HL-60 (cell line): ENCODE results near the gene ZNF75A.

Source experiments
- DNase-seq, 2 experiments: peaks; one replicate each; pipeline ENCODE4 v3.0.0-alpha.2; 2010 to 2020; ENCODE audit warnings: low read depth in 1 of 2, low spot score in 1 of 2
- H3K27ac ChIP-seq: fragments of 250-450 bp; sonication (Bioruptor Pico); replicated peaks from 2 replicates; pipeline ENCODE4 v1.5.1; 2020; ENCODE audit warnings: mild to moderate bottlenecking, moderate library complexity
- H3K27me3 ChIP-seq: fragments of 250-450 bp; sonication (Bioruptor Pico); 2 replicates; pipeline ENCODE4 v1.5.1; 2021; ENCODE audit warnings: mild to moderate bottlenecking, moderate library complexity; ENCODE audit not compliant: insufficient read depth, poor library complexity, severe bottlenecking
- H3K4me3 ChIP-seq: replicated peaks from 2 replicates; pipeline ENCODE4 v1.5.1; 2011; ENCODE audit warnings: mild to moderate bottlenecking, control low read depth, low read length; ENCODE audit not compliant: insufficient read depth
- GABPA ChIP-seq: IDR thresholded peaks from 2 replicates; pipeline ENCODE4 v1.6.1; 2012; ENCODE audit warnings: low read depth
- POLR2AphosphoS5 ChIP-seq: IDR thresholded peaks from 2 replicates; pipeline ENCODE4 v1.6.1; 2012; ENCODE audit warnings: low read depth
- SPI1 ChIP-seq: IDR thresholded peaks from 2 replicates; pipeline ENCODE4 v1.6.1; 2012; ENCODE audit warnings: low read depth, mild to moderate bottlenecking, borderline replicate concordance
- long read RNA-seq: library from polyadenylated mRNA; unstranded; transcript quantifications from one replicate; pipeline ENCODE4 v2.0.0, GENCODE V29; 2020
- TF ChIP-seq, protein P1 (sequence below): IDR thresholded peaks from one replicate; pipeline ENCODE4 v1.5.1; 2011; ENCODE audit warnings: low read length, control low read depth, inconsistent platforms; ENCODE audit not compliant: insufficient read depth
- TF ChIP-seq, protein P2 (sequence below): IDR thresholded peaks from 2 replicates; pipeline ENCODE4 v1.6.1; 2012; ENCODE audit warnings: low read depth; ENCODE audit not compliant: insufficient replicate concordance

ZNF75A gene
- long read RNA-seq, partial matches to known transcripts, result 19 of 70 reads
- long read RNA-seq, other reads (novel, unspliced or antisense), result 45 of 70 reads

DNA sequence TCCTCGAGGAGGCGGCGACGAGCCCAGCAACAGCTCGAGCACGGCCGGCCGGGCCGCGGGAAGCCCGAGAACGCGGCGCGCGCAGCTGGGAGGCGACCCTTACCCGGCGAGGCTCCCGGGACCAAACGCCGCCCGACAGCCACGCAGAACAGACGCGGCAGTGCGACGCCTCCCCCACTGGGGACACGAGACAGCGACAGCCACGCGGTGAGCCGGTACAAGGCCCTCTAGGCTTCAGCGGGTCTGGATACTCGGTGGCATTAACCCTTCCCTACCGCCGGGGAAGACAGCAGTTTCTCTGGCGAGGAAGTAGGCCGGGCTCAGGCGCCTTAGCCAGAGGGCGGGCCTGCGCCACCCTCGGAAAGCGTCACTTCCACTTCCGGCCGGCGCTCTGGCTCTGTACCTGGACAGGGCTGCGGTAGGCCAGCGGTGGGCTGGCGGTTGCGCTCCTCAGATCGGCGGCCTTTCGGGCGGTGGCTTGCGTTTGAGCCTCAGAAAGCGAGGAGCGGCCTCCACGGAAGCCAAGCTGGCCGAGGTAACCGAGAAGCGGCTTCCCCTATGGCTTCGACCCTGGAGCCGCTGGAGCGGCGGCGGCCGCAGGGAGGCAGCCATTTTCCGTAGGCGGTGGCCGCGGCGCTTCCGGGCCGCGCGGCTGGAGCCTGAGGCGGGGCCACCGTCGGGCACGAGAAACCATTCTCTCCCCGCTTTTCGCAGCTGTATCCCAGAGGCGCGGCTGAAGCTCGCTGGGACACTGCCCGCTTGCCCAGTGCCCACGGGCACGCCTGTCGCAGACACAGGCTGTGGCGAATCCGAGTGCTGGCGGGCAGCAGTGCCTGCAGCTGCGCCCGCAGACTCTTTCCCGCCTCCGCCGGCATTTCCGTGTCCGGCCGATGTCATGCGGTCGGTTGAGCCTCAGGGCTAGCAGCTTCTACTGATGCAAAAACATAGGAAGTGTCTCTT is at the start of gene ZNF75A, which contains the start of gene TIGD7:
Gene ZNF75A, plus strand, starts transcription at position 389 of the 960 bp plus-strand sequence. CDS start 2,932 bp downstream, outside the sequence.
Gene TIGD7, minus strand, starts transcription at position 322 of the 960 bp plus-strand sequence. CDS start 4,816 bp downstream, outside the sequence.
- Histone ChIP-seq H3K27me3 (no peaks in the 10 kb centered on the region), H3K27ac (peak within 1 kb of the TSS; percentile 95), H3K4me3 (peak within 1 kb of the TSS; percentile 50)
- TF ChIP-seq GABPA (peak; percentile 91), SPI1 (peak; percentile 55; the same call in 1 of the 2 replicates), POLR2AphosphoS5 (peak; percentile 97)
- TF ChIP-seq, protein P1, sequence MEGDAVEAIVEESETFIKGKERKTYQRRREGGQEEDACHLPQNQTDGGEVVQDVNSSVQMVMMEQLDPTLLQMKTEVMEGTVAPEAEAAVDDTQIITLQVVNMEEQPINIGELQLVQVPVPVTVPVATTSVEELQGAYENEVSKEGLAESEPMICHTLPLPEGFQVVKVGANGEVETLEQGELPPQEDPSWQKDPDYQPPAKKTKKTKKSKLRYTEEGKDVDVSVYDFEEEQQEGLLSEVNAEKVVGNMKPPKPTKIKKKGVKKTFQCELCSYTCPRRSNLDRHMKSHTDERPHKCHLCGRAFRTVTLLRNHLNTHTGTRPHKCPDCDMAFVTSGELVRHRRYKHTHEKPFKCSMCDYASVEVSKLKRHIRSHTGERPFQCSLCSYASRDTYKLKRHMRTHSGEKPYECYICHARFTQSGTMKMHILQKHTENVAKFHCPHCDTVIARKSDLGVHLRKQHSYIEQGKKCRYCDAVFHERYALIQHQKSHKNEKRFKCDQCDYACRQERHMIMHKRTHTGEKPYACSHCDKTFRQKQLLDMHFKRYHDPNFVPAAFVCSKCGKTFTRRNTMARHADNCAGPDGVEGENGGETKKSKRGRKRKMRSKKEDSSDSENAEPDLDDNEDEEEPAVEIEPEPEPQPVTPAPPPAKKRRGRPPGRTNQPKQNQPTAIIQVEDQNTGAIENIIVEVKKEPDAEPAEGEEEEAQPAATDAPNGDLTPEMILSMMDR, result no peak
- TF ChIP-seq, protein P2, sequence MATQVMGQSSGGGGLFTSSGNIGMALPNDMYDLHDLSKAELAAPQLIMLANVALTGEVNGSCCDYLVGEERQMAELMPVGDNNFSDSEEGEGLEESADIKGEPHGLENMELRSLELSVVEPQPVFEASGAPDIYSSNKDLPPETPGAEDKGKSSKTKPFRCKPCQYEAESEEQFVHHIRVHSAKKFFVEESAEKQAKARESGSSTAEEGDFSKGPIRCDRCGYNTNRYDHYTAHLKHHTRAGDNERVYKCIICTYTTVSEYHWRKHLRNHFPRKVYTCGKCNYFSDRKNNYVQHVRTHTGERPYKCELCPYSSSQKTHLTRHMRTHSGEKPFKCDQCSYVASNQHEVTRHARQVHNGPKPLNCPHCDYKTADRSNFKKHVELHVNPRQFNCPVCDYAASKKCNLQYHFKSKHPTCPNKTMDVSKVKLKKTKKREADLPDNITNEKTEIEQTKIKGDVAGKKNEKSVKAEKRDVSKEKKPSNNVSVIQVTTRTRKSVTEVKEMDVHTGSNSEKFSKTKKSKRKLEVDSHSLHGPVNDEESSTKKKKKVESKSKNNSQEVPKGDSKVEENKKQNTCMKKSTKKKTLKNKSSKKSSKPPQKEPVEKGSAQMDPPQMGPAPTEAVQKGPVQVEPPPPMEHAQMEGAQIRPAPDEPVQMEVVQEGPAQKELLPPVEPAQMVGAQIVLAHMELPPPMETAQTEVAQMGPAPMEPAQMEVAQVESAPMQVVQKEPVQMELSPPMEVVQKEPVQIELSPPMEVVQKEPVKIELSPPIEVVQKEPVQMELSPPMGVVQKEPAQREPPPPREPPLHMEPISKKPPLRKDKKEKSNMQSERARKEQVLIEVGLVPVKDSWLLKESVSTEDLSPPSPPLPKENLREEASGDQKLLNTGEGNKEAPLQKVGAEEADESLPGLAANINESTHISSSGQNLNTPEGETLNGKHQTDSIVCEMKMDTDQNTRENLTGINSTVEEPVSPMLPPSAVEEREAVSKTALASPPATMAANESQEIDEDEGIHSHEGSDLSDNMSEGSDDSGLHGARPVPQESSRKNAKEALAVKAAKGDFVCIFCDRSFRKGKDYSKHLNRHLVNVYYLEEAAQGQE, result peak; percentile 68
- peak; percentile 92 to 93 for DNase-seq

DNA sequence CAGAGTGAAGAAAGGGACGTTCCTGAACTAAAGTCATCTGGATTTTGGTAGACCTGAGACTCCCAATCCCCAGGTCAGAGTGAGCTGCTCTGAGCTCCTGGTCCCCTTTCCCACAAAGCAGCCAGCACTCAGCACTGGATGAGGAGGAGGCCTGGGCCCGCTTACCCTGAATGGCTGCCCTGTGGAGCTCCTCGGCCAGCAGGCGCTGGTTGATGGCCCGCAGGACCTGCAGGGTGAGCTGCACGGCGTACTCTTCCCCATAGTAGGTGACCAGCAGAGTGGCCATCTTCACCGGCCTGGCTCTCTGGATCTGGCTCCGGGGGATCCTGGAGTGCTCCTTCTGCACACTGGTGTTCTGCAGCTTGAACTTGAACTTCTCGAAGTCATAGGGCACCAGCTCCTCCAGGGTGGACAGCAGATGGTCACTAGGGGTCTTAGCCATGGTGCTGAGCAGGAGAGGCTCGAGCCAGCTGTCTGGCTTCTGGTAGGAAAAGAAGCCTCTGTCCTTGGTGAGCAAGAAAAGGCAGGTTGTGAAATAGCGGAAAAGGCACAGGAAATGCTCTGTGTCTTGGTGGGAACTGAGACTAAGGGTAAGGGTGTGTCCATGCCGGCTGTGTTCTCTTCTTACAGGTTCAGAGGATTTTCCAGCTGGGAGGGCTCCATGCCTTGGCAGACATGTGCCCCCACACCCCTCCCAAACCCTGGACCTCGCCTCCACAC is 49.0 kb upstream of the ZNF75A start, which contains the start of gene MEFV:
Gene MEFV, minus strand, starts transcription at position 488 of the 720 bp plus-strand sequence. Its CDS starts 46 bp downstream, at position 442.
- H3K27ac ChIP-seq, result no peak within 1 kb of the TSS
- H3K4me3 ChIP-seq, result peak within 1 kb of the TSS; percentile 3
- H3K27me3 ChIP-seq, result no peaks in the 10 kb centered on the region
- TF ChIP-seq, protein P2, result peak; percentile 77
- TF ChIP-seq, protein P1, result no peak
- DNase-seq, result peak; percentile 38 to 43

DNA sequence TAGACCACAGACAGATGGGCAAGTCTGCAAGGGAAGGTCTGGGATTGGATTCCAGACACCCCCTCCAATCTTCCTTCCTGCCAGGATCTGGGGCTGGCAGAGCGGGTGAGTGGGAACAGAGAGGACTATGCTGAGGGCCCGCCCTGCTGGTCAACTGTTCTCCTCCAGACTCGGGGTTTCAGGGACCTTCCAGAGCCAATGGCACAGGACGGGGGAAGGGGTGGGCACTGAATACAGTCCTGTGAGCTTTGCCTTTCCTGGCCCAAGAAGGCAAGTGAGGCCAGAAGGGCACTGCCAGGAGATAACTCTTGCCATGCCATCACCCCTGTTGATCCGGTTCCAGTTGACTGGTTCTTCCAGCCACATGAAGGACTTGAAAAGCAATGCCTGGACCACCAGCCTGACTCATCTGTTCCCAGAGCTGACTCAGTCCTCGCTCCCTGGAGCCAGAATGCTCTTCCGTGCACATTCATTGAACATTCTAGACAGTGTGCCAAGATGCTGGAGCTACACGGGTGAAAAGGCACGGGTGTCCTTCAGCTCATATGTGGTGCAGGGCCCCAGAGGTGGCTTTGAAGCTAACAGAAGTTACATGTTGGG is 48.3 kb upstream of the ZNF75A start:
- Histone ChIP-seq H3K27ac (no peak overlapping the region), H3K27me3 (no peaks in the 10 kb centered on the region), H3K4me3 (no peak overlapping the region)
- DNase-seq, result no peak
- TF ChIP-seq, protein P1, result no peak
- TF ChIP-seq, protein P2, result no peak
- TF ChIP-seq GABPA (no peak), POLR2AphosphoS5 (no peak), SPI1 (no peak)
